Spleen (tissue), 11 donors: ENCODE results near the gene LRFN2. TPM values are rescaled to one million over a fixed set of nuclear protein-coding genes. Genes with fewer than 3 reads are reported as not detected.

Source experiments
- DNase-seq: peaks from one replicate; pipeline ENCODE4 v3.0.0-alpha.2; 2020
- H3K27ac ChIP-seq, 8 donors: fragments of 200-600 bp; sonication (generic) in 7 of 8; 1 replicate in 4 of 8; 2 replicates in 4 of 8; pipeline versions ENCODE4 v1.5.0 to v1.8.0; 2016 to 2021; ENCODE audit warnings: inconsistent platforms in 4 of 8, mild to moderate bottlenecking in 4 of 8, moderate library complexity in 1 of 8
- H3K27me3 ChIP-seq, 7 donors: fragments of 200-600 bp; sonication (generic) in 6 of 7; replicated peaks in 1 of 7; 1 replicate in 4 of 7; 2 replicates in 3 of 7; pipeline versions ENCODE4 v1.5.0 to v1.8.0; 2016 to 2021; ENCODE audit warnings: inconsistent platforms in 3 of 7, mild to moderate bottlenecking in 1 of 7
- H3K36me3 ChIP-seq, 6 donors: fragments of 200-600 bp; sonication (generic) in 5 of 6; 1 replicate in 4 of 6; 2 replicates in 2 of 6; pipeline versions ENCODE4 v1.5.0 to v1.8.0; 2016 to 2021; ENCODE audit warnings: inconsistent platforms in 2 of 6
- H3K4me1 ChIP-seq, 6 donors: fragments of 200-600 bp; sonication (generic) in 5 of 6; 1 replicate in 3 of 6; 2 replicates in 3 of 6; pipeline versions ENCODE4 v1.5.0 to v1.8.0; 2016 to 2021; ENCODE audit warnings: inconsistent platforms in 3 of 6
- H3K4me3 ChIP-seq, 8 donors: fragments of 200-600 bp; sonication (generic) in 7 of 8; 1 replicate in 4 of 8; 2 replicates in 4 of 8; pipeline versions ENCODE4 v1.5.0 to v1.8.0; 2016 to 2021; ENCODE audit warnings: inconsistent platforms in 4 of 8, mild to moderate bottlenecking in 4 of 8, moderate library complexity in 2 of 8
- H3K9me3 ChIP-seq, 8 donors: fragments of 200-600 bp; sonication (generic) in 7 of 8; 1 replicate in 4 of 8; 2 replicates in 4 of 8; pipeline versions ENCODE4 v1.5.0 to v1.8.0; 2016 to 2021; ENCODE audit warnings: inconsistent platforms in 4 of 8
- CTCF ChIP-seq, 11 experiments: fragments of 200-600 bp in 7 of 11; fragments of 450-650 bp in 4 of 11; sonication (generic) in 4 of 11; IDR thresholded peaks in 8 of 11; conservative IDR thresholded peaks in 3 of 11; 1 replicate in 7 of 11; 2 replicates in 4 of 11; pipeline versions ENCODE4 v1.4.0 to v1.8.0; 2016 to 2021; ENCODE audit warnings: antibody characterized with exemption in 11 of 11, inconsistent platforms in 4 of 11, mild to moderate bottlenecking in 1 of 11
- POLR2A ChIP-seq, 3 donors: fragments of 450-650 bp; IDR thresholded peaks; one replicate each; pipeline ENCODE4 v1.5.1; 2017; ENCODE audit warnings: antibody characterized with exemption in 3 of 3, mild to moderate bottlenecking in 1 of 3
- POLR2AphosphoS5 ChIP-seq, 3 donors: sonication (generic); formaldehyde crosslinking; IDR thresholded peaks; one replicate each; pipeline ENCODE4 v1.5.1; 2017; ENCODE audit warnings: antibody characterized with exemption in 3 of 3
- WGBS, 5 donors: extraction: QIAGEN DNeasy Blood & Tissue Kit in 3 of 5; methylation state at CpG; one replicate each; pipeline versions ENCODE4 v1.1.5 to v1.1.7; 2013 to 2018; 5-methylcytosine and 5-hydroxymethylcytosine counted together
- intact Hi-C: fragments of 100-400 bp; cut with DNase I; formaldehyde crosslinking; loops from one replicate; pipeline ENCODE4 v1.15.0; 2023; ENCODE audit warnings: low total_unique reads
- polyA plus RNA-seq, 3 donors: library from polyadenylated mRNA; stranded (reverse); fragments of 200-250 nt; gene quantifications; one replicate each; pipeline ENCODE4 v1.2.1, GENCODE V29; 2013
- total RNA-seq, 7 donors: library from RNA; depleted of rRNA in 3 of 7; stranded (reverse); fragments of >200 nt in 3 of 7; fragmentation: NEBNext Ultra II Directional in 4 of 7; extraction: Animal tissue kit (Norgen Biotek cat#: 25700) in 4 of 7; gene quantifications; one replicate each; pipeline versions ENCODE4 v1.1.0 to v1.2.1, GENCODE V29; 2016 to 2021
- donor health status: healthy with polysubstance abuse.
- donor health status: DM: no; HTN: no; CAD: no; lungs with moderate emphysema.
- donor health status: DM: no; HTN: no; CAD: no.
- donor health status: Bipolar disorder and iron deficiency.
- donor health status: healthy.
- donor health status: DM: no; HTN: no; CAD: no.
- donor health status: DM: yes; HTN: yes; CAD: no.

Gene LRFN2
- total and polyA plus RNA-seq, 10 donors, result 0.05 to 6.0 (median 1.3) TPM

GRCh38 chr6:40577672-40578071, 9.5 kb downstream of the LRFN2 start:
- 85 to 98% (median 94%) methylated on average over 4 of the region's 4 CpGs for whole genome bisulfite sequencing, 5 donors
- Histone ChIP-seq H3K36me3 (no peaks in the 10 kb centered on the region), H3K27ac (no peak overlapping the region), H3K27me3 (no peaks in the 10 kb centered on the region), H3K9me3 (no peaks in the 10 kb centered on the region), H3K4me3 (no peak overlapping the region), H3K4me1 (no peaks in the 10 kb centered on the region)
- DNase-seq, result no peak
- TF ChIP-seq POLR2AphosphoS5 (IDR thresholded peaks at IDR 0.05), result no peak
- TF ChIP-seq CTCF (IDR thresholded peaks at IDR 0.05 in 8 of 11, conservative IDR thresholded peaks at IDR 0.05 in 3 of 11), result no peak
- TF ChIP-seq POLR2A (IDR thresholded peaks at IDR 0.05), result no peak
- intact Hi-C loops, result no loop called here

GRCh38 chr6:40573221-40573620, 13.9 kb downstream of the LRFN2 start:
- H3K4me1 ChIP-seq, result no peaks in the 10 kb centered on the region

GRCh38 chr6:40569162-40569910, 17.8 kb downstream of the LRFN2 start:
- 60 to 76% (median 68%) methylated on average over 7 to 8 of the region's 8 CpGs for WGBS, 5 donors
- no peak for DNase-seq
- H3K36me3 ChIP-seq, result no peaks in the 10 kb centered on the region
- intact Hi-C loops, result no loop called here
- H3K9me3 ChIP-seq, result no peaks in the 10 kb centered on the region
- TF ChIP-seq POLR2A (IDR thresholded peaks at IDR 0.05), result no peak
- no peak for TF ChIP-seq POLR2AphosphoS5 (IDR thresholded peaks at IDR 0.05)
- H3K27me3 ChIP-seq, result no peaks in the 10 kb centered on the region
- no peak overlapping the region for H3K27ac ChIP-seq
- H3K4me1 ChIP-seq, result no peaks in the 10 kb centered on the region
- no peak overlapping the region for H3K4me3 ChIP-seq

More at GRCh38 chr6:40573221-40573620, 13.9 kb downstream of the LRFN2 start:
- WGBS, 5 donors, result 58 to 75% (median 63%) methylated on average over 5 of the region's 5 CpGs
- H3K27ac ChIP-seq, result no peak overlapping the region
- intact Hi-C loops, result no loop called here
- H3K4me3 ChIP-seq, result no peak overlapping the region
- no peaks in the 10 kb centered on the region for H3K9me3 ChIP-seq
- no peak for DNase-seq
- no peaks in the 10 kb centered on the region for H3K27me3 ChIP-seq
- H3K36me3 ChIP-seq, result no peaks in the 10 kb centered on the region
- no peak for TF ChIP-seq CTCF (IDR thresholded peaks at IDR 0.05 in 8 of 11, conservative IDR thresholded peaks at IDR 0.05 in 3 of 11)
- TF ChIP-seq POLR2A (IDR thresholded peaks at IDR 0.05), result no peak
- TF ChIP-seq POLR2AphosphoS5 (IDR thresholded peaks at IDR 0.05), result no peak

- Histone ChIP-seq H3K36me3 (no peaks in the 10 kb centered on the region), H3K9me3 (no peaks in the 10 kb centered on the region), H3K4me3 (no peak overlapping the region), H3K27me3 (no peaks in the 10 kb centered on the region), H3K4me1 (no peaks in the 10 kb centered on the region), H3K27ac (no peak overlapping the region)
- TF ChIP-seq POLR2AphosphoS5 (IDR thresholded peaks at IDR 0.05), result no peak
- TF ChIP-seq CTCF (IDR thresholded peaks at IDR 0.05 in 8 of 11, conservative IDR thresholded peaks at IDR 0.05 in 3 of 11), result no peak
- no peak for TF ChIP-seq POLR2A (IDR thresholded peaks at IDR 0.05)
- no peak for DNase-seq
- intact Hi-C loops, result no loop called here
- 48 to 62% (median 55%) methylated on average over 6 of the region's 6 CpGs for WGBS, 5 donors
Observed at GRCh38 chr6:40568062-40568708, 19.0 kb downstream of the LRFN2 start.
